C1 segment of cervical spinal cord (tissue), 14 donors: ENCODE measurements around the gene PKNOX1.
A peak's percentile ranks its signal among the peaks of the same experiment; 100 is the strongest.
"Not testable (repeated sequence)": the region's sequence is repeated elsewhere in the genome, so short reads cannot be mapped to it uniquely, and the experiment has no call there.

Experiments
- DNase-seq, 14 donors: peaks; one replicate each; lab custom pipeline; 2025; lab: John Stamatoyannopoulos, UW

Gene PKNOX1

DNA sequence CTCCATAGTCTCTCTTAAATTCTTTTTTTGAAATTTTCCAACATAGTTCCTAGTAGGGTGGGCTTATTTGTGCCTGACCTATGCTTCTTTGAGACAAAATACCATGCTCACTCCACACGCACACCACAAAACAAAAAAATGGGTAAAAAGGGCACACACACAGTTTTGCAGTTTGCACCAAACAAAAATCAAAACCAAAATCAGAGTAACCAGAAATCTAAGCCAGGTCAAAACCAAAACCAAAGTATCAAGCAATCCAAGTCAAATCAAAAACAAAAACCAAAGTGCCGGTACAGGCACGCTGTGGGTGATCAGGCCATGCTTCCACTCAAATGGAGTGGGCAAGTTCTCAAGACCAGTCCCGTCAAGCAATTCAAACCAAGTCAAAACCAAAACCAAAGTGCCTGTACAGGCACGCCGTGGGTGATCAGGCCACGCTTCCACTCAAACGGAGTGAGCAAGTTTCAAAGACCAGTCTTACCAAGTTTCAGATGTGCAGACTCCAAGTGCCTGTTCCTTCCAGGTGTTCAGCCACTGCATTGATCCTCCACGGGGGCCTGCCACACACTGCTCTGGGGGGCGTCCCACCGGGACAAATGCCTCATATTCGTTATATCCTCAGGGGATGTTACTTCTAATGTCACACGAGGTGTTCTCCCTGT, 25.1 kb upstream of the PKNOX1 start:
- DNase-seq: not testable (repeated sequence)

DNA sequence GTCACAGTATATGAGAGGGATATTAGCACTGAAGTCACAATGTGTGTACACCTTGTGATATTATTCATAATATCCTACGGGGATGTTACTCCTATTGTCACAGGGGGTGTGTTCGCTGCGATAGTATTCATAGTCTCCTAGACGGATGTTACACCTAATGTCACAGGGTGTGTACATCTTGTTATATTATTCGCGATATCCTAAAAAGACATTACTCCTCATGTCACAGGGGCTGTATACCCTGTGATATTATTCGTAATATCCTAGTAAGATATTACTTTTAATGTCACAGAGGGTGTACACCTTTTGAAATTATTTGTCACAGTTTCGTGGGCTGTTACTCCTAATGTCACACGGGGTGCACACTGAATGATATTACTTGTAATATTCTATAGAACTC, 23.2 kb upstream of the PKNOX1 start:
- not testable (repeated sequence) for DNase-seq

DNA sequence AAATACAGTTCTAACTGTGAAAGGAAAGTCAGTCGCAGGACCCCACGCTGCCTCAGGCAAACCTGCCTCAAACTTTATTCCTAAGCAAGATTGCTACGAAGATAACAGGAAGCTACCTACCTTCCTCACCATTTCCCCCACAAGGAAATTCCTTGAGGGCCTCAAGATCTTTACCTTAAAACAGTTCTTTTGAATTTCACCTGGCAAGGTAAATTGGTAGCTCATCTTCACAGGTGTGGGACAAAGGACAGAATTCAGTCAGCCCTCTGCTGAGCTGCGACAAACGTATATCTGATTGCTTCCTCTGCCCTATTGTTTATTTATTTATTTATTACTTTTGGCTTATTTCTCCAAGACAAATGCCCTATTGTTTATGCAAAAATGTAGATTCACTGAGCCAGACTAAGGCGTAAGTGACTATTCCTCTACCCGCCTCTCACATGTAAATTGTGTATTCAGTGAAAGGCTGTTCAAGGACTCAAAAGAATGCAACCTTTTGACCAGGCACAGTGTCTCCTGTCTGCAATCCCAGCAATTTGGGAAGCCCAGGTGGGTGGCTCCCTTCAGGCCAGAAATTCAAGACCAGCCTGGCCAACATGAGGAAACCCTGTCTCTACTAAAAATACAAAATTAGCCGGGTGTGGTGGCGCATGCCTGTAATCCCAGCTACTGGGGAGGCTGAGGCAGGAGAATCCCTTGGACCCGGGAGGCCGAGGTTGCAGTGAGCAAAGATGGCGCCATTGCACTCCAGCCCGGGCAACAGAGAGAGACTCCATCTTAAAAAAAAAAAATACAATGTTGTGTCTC, 17.3 kb upstream of the PKNOX1 start:
- DNase-seq: no peak

DNA sequence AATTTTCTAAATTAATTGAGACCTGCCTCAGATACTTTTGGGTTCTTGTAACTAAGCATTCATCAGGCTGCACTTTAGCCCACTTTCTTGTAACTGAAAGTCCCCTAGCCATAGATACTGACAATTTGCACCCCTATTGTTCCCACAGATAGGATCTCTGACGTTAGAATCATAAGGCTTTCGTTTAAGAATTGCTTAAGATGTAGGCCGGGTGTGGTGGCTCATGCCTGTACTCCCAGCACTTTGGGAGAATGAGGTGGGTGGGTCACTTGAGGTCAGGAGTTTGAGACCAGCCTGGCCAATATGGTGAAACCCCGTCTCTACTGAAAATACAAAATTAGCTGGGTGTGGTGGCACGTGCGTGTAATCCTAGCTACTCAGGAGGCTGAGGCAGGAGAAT, 16.2 kb upstream of the PKNOX1 start:
- not testable (repeated sequence) for DNase-seq

DNA sequence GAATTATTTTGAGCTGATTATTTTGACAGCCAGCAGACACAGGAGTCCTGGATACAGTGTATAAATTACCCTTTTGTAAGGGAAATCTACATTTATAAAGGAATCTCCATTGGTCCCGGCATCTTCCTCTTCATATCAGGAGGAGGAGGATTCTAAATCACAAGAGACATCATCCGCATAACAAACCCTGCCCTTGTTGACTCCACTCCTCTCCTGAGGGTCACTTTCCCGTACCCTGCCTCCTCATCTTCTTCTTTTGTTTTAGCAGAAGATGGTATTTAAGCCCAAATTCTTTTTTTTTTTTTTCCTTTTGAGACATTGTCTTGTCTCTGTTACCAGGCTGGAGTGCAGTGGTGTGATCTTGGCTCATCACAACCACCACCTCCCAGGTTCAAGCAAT, 14.6 kb upstream of the PKNOX1 start:
- DNase-seq: no peak

DNA sequence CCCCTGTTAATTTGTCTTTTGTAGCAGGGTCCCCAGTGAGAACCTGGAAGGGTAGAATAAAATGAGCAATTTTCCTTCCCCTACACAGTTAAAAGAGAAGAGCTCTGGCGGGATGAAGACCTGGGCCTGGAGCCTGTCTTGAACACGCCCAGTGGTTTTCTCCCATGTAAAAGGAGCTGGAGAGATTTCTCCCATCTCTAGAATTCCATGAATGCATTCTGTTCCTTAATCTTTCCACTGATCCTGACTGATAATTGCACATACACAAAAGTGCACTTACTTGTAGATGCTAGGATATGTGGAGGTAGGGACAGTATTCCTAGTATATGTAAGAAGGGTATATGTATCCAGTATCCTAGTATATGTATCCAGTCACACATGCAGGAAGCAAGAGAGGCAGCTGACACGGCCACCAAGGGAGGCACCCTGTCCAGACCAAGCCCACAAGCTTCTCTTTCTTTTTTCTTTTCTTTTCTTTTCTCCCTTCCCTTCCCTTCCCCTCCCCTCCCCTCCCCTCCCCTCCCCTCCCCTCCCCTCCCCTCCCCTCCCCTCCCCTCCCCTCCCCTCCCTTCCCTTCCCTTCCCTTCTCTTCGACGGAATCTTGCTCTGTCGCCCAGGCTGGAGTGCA, 11.9 kb upstream of the PKNOX1 start:
- no peak for DNase-seq

DNA sequence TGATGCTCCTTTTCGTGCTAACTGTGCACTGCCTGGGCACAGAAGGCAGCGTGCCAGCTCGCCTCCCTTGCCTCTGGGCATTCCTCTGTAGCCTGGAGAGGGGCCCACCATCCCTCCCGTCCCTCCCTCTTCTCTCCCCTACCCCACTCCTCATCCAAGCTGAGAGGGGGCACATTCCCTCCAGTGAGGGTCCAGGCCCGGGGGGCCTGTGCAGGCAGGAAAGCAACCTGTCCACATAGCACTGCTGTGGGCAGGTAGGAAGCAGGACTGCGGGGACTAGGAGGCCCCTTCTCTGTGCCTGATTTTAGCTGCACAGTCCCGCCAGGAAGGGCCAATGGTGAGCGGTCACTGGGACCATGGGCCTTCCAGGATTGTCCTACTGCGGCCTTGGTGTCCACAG, 10.3 kb upstream of the PKNOX1 start:
- DNase-seq: no peak

DNA sequence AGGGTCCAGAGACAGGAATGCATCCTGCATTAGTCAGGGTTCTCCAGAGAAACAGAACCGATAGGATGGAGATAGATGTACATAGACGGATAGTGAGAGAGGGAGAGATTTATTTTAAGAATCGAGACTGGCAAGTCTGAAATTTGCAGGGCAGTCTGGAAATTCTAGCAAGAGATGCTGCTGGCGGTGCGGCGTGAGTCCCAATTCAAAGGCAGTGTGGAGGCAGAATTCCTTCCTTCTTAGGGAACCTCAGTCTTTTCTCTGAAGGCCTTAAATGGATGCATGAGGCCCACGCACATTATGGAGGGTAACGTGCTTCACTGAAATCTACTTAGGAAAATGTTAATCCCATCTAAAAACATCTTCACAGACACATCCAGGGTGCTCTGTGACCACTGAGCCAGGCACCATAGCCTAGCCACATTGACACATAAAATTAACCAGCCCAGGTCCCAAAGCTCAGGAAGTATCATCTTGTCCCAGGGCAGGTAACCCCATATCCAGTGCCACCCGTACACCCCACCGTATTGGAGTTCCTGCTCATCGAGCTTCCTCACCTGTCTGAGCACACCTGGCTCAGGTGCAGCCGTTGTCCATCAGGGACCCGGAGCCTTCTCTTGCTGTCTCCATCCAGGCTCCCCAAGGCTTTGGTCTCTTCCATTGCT, 9.7 kb upstream of the PKNOX1 start:
- no peak for DNase-seq

DNA sequence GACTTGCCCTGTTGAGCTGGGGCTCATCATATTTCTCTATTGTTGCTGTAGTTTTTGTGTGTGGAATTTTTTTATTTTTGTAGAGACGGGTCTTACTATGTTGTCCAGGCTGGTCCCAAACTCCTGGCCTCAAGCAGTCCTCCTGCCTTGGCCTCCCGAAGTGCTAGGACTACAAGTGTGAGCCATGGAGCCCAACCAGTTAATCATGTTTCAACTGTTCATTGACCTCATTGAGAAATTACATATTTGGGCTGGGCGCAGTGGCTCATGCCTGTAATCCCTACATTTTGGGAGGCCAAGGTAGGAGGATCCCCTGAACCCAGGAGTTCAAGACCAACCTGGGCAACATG, 9.2 kb upstream of the PKNOX1 start:
- DNase-seq: no peak

DNA sequence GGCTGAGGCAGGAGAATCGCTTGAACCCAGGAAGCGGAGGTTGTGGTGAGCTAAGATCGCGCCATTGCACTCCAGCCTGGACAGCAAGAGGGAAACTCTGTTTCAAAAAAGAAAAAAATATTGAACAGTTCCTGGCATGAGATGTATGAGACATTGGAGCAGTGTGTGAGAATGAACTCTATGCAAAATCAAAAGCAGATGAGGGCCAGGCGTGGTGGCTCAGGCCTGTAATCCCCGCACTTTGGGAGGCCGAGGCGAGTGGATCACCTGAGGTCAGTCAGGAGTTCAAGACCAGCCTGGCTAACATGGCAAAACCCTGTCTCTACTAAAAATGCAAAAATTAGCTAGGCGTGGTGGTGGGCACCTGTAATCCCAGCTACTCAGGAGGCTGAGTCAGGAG, 6.7 kb upstream of the PKNOX1 start:
- not testable (repeated sequence) for DNase-seq

DNA sequence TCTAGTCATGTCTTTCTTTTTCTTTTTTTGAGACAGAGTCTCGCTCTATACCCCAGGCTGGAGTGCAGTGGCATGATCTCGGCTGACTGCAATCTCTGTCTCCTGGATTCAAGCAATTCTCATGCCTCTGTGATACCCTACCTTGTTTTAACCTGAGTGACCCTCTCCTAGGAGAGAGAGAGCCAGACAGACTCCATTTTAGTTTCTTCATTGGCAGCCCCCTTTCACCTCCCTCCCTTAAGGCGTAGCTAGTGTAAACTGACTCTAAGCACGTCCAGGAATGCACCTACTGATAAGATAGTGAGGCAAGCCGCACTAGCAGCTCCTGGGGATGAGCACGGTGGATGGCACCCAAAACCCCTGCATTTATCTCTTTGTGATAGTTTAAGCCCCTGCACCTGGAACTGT, 5.2 kb upstream of the PKNOX1 start:
- no peak for DNase-seq

DNA sequence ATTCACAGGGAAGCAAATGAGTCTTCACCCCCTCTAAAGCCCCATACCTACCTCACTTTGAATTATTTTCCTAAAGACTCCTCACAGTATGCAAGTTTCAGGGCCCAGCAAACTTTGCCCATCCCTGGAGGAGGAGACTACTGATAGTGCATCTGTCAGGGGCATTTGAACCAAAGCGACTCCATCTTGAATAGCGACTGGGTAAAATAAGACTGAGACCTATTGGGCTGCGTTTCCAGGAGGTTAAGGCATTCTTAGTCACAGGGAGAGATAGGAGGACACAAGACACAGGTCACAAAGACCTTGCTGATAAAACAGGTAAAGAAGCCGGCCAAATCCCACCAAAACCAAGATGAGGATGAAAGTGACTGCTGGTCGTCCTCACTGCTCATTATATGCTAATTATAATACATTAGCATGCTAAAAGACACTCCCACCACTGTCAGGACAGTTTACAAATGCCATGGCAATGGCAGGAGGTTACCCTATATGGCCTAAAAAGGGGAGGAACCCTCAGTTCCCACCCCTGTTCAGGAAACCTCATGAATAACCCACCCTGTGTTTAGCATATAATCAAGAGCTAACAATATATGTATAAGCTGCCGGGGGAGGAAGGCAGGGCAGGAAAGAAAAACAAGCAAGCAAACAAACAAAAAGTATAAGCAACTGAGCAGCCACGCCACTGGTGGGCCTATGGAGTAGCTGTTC, 3.3 kb upstream of the PKNOX1 start:
- no peak for DNase-seq

DNA sequence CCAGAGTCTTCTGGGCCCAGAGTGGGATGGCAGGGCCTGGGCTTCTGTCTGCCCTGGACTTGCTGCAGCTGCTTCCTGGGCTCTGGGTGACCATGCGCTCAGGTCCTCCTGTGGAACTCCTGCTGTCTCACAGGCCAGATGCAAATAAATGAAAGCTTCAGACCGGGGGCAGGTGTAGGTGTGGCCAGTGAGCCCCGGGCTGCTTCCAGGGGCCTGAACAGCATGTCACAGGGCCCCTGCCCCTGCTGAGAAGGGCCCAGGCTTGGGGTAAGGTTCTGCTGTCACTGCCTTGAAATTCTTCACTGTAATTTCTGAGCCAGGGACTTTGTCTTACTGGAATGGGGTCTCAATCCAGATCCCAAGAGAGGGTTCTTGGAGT, 2.5 kb upstream of the PKNOX1 start:
- no peak for DNase-seq

DNA sequence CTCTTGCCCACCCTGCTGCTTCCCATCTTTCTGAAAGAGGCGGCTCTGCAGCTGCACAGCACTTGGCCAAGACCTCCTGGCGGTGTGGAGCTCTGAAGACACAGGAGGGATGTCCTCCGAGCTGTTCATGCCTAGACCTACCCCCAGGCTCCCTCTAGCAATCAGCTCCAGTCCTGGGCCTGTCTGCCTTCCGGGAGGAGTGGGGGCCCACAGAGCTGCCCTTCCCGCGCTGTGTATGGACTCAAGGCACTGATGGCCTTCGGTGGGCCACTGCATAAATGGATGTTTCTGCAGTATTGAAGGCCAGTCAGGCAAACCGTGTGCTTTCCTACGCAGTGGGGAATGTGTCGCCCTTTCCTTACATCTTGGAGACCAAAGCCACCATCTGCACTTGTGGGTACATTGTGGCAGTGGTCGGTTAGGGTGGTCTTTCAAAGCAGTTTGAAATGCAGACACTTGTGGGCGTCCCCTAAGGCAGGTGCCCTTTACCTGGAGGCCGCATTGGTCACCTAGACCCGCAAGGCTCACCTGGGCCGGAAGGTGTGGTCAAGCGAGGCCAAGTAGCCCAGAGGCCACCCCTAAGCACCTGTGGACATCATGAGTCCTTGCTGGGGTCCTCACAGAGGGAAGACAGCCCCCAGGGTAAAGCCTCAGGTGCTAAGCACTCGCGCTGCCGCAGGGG, 912 bp upstream of the PKNOX1 start:
- peak in 2 of 14 donors; percentile 27 to 79 for DNase-seq

DNA sequence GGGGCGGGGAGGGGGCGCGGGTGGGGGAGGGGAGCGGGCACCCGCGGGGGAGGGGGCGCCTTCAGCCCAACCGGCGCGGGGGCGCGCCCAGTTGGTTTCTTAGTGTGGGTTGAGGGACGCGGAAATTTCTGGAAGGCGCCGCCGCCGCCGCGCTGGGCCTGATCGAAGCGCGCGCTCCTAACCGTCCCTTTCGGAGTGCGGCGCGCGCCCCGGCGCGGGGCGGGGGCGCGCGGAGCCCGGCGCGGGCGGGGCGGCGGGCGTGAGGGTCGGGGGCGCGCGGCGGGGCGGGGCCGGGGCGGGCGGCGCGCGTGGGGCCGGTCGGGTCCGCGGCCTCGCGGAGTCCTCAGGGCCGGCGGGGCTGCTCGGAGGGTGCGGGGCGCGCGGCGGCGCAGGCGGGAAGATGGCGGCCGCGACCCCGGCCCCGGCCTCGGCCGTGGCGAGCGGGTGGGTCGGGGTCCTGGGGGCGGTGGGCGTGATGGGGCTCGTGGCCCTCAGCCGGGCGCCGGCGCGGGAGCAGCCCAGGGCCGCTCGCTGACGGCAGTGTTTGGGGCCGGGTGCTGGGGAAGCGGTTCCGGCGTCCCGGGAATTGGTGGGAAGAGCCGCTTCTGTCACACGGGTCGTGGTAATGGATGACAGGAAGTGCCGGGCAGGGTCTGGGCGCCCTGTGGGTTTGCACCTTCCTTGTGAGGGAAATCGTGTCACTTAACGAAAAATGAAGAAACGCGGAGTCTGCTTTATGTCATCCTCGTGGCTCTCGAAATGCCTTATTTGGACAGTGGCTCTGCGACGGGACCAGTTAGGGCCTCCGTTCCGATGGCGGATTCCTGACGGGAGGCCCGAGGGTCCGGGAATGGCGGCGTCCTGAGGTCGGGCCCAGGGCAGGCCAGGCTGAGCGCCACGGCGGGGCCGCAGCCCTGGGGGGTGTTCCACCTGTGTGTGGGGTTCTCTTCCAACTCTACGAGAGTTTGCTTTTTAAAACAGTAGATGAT, 764 bp downstream of the PKNOX1 start:
- peak in 11 of 14 donors; percentile 29 to 86 (median 63) for DNase-seq

DNA sequence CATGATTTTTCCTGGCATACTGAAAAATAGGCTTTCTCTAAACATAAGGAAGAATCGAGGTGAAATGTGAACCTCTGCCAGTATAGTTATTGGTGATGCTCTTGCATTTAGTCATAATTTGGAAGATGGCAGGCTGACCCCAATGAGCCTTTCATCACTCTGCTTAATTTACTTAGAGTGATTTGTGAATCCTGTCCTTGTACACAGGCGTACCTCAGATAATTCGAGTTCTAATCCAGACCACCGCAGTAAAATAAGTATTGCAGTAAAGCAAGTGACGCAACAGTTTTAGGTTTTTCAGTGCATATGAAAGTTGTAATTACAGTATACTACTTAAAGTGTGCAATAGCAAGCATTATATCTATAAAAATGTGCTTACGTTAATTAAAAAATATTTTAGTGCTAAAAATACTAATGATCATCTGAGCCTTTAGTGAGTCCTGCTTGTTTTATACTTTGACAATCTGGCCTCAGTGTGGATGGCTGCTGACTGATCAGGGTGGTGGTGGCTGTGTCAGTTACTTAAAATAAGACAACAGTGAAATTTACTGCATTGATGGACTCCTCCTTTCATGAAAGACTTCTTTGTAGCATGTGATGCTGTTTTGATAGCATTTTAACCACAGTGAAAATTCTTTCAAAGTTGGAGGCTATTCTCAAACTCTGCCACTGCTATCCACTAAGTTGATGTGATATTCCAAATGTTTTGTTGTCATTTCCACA, 1.7 kb downstream of the PKNOX1 start:
- DNase-seq: peak in 1 of 14 donors; percentile 29

DNA sequence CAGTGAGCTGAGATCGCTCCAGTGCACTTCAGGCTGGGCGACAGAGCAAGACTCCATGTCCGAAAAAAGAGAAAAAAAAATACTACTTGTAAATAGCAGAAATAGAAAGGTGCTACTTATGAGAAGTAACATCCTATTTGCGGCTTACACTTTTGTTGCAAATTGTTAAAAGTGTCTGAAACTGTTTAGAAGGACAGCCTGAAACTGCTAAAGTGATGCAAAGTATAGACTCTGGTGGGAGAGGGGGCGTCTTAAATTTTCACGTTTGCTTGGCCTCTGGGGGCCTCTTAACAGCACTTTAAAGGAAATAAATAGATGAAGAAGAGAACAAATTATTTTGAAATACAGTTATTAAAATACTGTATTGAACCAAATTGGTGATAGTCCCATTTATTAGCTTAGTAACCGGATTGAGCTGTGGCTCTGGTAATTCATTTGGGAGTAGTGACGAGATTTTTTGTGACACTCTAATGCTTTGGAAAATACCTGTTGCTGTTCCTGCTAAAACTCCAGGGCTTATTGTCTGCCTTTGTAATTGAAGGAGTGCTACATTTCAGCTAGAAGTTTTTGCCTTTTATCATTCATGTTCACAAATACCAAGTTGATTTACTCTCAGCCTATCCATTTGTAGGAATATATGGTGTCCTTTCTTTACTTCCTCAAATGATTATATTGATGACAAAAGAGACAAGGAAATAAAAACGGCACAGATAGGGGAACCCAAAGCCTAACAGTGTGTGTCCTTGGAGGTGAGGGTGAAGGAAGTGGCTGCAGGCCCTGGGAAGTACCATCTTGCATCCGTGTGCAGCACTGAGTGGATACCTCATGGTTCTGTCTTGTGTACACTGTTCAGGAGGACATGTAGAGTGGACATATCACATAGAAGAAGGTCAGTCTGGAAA, 6.2 kb downstream of the PKNOX1 start:
- DNase-seq: no peak

DNA sequence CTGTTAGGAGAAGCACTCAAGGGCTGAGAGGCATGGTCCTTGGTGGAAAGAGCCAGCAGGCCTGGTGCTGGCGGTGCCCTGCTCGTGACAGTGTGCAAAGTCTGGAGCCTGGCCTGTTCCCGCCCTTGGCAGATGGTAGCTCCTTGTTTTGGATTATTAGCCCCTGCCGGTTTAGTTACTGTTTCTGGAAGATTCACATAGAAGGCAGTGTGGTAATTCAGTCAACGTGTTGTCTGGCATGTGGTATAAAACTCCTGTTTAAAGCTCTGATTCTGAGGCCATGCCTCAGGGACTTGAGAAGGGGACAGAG, 6.8 kb downstream of the PKNOX1 start:
- peak in 1 of 14 donors; percentile 85 for DNase-seq
